Activated CD8-positive, alpha-beta memory T cell treated with anti-CD3 and anti-CD28 coated beads, Interleukin-2, amount 50 U/mL, for 48 hours (primary cell): Measurements from ENCODE around the gene PGA4.
"Not testable (repeated sequence)": the region's sequence is repeated elsewhere in the genome, so short reads cannot be mapped to it uniquely, and the experiment has no call there.

Experiments
- DNase-seq: peaks from one replicate; pipeline ENCODE4 v3.0.0-alpha.2; 2020

PGA4 gene

DNA sequence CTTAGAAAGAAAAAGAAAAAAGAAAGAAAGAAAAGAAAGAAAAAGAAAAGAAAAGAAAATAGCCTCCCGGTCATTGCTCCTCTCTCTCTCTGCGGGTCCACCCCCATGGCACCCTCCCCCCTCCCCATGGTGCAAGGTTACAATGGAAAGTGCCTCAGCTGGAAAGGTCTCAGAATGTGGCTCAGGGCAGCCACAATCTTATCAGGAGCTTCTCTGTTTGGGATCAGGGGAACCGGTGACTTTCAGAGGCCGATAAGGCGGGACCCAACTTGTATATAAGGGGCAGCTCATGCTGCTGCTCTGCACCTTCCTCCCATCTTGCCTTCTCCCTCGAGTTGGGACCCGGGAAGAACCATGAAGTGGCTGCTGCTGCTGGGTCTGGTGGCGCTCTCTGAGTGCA, at the start of gene PGA4:
TSS of gene PGA4 (plus strand) at position 301 of the 400 bp plus-strand sequence. CDS start at position 355, 54 bp downstream.
- DNase-seq, result not testable (repeated sequence)

DNA sequence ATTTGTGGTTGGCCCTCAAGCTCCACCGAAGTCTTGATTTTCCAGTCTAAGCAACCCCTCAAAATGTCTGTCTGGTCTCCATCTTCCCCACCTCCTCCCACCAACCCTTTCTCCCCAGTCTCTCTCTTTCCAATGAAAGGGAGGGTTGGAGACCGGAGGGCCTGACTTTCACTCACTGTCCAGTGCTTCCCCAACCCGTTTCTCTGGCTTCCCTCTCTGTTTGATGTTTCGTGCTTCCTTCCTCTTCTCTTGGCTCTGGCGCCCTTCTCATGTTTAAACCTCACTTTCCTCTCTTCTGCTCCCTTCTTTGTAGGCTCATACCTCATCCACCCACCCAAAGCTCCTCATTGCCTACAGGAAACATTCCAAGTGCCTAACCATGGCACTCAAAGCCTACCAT, 49.8 kb upstream of the PGA4 start:
- DNase-seq, result no peak

DNA sequence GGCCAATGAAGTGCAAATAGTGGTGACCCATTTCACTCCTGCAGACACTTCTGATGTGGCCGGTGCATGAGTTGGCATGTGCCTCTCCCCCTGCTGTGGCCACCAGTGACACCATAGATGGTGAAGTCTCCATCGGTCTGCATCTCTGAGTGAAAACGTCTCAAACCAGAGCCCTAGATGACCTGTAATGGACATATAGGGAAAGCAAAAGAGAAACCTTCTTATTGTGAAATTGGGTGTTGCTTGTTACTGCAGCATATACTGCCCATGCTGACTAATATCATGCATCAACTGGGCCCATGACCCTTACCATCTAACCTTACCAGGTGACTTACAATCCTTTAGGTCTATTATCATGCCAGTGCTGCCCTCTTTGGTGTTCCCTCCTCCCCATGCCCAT, 49.3 kb upstream of the PGA4 start:
- no peak for DNase-seq

DNA sequence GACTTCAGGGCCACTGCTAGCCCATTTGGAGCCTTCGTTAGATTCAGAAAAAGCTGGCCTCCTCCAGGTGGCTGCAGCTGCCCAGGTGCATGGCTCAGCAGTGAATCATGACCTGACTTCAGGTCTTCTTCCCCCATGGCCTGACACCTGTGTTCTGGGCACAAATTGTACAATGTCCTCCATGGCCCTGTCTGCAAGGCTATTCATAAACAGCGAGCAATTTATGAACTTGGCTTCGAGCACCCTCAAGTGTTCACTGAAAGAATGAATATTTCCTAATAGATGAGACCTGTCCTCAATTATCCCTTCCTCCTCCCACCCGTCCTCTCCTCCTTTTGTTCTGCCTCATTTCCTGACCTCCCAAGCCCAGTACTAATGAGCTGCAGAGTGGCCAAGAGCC, 48.7 kb upstream of the PGA4 start:
- no peak for DNase-seq

DNA sequence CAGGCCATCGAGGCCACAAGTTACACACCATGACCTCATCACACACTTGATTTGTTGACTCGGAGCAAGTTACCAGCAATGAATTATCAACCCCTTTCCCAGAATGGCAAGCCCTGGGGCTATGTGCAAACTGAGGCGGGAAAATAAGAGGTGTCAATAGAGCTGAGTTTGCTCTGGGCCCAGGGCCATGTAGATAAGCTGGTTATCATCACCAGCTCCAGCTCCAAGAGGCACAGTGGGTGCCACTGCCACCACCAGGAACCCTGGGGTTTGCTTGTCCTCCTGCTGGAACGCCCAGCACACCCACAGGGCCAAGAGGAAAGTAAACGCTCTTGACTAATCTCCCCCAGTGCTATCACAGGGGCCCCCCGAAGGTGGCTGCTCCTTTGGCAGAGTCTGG, 47.9 kb upstream of the PGA4 start:
- DNase-seq, result no peak

DNA sequence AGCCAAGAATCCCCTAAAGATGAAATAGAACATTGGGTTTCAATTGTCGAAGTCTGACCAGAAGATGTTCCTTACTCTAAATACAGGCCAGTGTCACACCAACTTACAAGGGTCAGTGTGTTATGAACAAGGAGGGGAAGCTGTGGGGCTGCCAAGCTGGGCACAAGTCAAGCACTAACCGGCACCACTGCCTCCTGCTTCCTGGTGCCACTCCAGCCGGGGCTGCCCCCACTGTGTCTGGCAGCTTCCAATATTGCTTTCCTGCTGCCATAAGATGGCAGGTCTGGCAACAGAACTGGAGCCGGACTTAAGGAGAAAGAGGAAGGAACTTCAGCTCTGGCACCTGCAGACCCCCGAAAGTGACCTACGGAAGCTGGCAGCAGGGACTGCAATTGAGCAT, 47.2 kb upstream of the PGA4 start:
- no peak for DNase-seq

DNA sequence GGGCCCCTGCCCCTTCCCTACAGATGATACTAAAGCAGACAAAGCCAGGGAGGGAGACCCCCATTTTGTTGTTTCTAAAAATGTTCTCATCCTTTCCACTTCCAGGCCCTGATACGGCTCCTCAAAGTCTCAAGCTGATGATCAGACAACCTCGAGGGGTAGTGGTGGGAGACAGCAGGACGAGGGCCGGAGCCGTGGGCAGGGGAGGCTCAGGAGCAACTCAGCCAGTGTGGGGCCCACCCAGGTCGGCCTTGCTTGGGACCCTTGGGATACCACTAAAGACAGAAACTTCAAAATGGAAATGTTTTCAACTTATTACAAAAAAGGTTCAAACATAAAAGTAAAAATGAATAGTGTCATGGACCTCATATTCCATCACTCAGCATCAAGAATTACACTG, 45.7 kb upstream of the PGA4 start:
- DNase-seq, result no peak

DNA sequence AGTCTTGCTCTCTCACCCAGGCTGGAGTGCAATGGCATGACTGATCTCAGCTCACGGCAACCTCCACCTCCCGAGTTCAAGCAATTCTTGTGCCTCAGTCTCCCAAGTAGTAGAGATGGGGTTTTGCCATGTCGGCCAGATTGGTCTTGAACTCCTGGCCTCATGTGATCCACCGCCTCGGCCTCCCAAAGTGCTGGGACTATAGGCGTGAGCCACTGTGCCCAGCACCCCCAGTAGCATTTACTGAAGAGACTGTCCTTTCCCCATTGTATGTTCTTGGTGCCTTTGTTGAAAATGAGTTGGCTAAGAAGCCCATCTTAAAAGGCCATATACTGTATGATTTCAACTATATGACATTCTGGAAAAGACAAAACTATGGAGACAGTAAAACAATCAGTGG, 41.9 kb upstream of the PGA4 start:
- DNase-seq, result not testable (repeated sequence)

DNA sequence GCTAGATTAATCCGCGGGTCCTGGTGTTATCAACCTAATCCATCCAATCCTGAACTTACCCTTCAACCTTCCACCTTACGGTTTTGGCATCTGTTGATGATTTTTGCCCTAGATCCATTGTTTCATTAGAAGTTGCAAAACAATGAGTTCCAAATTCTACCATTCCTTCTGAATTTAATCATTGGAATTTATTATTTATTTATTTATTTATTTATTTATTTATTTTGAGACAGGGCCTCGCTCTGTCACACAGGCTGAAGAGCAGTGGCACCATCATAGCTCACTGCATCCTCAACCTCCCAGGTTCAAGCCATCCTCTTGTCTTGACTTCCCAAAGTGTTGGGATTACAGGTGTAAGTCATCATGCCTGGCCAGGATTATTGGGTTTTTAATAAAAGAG, 40.7 kb upstream of the PGA4 start:
- DNase-seq, result no peak

DNA sequence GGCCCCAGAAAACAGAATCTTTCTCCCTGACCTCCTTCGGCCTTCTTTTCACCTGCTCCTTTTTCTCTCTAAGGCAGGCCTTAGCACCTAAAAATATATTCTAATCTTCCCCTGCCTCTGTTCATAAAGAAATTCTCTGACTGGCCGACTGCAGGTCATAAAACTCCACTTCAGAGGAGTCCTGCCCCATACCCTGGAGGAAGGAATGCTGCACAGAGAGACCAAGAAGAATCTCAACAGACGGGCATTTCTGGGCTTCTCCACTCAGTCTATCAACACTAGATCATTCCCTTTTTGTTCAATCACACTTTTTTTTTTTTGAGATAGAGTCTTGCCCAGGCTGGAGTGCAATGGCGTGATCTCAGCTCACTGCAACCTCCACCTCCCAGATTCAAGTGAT, 38.5 kb upstream of the PGA4 start:
- DNase-seq, result no peak

DNA sequence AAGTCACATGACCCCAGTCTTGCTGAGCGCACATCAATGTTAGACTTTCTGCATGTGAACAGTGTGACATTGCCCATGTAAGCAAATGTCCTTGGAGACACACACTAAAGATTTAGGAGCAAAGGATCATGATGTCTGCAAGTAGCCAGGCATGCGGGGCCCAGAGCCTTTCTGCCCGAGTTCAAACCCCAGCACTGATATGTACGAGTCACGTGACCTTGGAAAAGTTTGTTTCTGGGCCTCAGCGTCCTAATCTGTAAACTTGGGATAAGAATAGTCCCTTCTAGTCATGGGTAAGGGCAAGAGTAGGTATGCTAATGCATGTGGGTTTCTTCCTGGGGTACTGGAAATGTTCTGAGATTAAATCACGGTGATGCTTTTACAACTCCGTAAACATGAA, 35.6 kb upstream of the PGA4 start:
- DNase-seq, result no peak

DNA sequence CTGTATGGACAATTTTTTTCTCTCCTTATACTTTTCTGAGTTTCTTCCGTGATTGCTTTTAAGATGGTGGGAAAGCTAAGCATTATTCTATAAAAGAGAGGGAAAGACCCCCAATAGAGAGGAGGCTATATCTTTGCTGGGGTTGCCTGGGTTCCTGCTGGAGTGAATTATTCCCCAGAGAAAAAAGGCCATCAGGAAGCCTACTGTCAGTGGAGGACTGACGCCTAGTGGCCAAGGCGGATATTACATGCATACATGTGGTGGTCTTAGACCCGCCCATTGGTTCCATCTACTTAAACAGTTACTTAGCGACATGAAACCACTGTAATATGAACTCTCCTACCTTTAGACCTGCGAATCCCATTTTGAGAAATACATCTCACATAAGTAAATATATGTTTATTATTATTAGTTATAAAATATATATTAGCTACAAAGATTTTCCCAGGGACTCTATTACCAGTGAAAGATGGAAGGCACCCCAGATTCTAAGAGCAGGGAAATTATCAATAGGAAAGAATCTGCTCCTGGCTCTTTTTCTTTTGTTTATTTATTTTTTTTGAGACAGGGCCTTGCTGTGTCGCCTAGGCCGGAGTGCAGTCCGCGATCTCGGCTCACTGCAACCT, 34.5 kb upstream of the PGA4 start:
- peak; percentile 91 for DNase-seq

DNA sequence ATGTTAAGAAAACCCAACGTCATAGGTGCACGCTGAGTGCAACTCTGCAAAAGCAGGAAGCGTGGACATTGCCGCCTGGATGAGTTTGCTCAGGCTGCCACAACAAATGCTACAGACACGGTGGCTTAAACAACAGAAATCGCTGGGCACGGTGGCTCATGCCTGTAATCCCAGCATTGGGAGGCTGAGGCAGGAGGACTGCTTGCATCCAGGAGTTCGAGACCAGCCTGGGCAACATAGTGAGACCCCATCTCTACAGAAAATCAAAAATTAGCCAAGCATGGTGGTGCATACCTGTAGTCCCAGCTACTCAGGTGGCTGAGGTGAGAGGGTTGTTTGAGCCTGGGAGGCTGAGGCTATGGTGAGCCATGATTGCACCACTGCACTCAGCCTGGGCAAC, 32.2 kb upstream of the PGA4 start:
- DNase-seq, result no peak

DNA sequence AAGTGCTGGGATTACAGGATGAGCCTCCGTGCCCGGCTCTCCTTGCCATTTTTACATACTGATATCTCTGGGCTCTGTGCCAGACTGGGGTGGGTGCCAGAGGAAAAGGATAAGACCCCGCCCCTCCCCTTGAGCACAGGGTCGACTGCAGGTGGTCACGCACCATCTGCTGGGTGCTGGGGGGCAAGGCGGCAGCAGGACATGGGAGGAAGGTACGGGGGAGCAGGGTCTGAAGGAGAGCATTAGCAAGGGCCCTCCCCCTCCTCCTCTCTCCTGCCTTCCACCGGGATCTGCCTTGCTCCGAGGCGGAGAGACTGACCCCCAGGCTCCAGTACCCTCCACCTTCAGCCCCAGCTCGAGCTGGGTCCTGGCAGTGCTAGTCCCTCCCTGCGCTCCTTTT, 28.6 kb upstream of the PGA4 start:
- no peak for DNase-seq

DNA sequence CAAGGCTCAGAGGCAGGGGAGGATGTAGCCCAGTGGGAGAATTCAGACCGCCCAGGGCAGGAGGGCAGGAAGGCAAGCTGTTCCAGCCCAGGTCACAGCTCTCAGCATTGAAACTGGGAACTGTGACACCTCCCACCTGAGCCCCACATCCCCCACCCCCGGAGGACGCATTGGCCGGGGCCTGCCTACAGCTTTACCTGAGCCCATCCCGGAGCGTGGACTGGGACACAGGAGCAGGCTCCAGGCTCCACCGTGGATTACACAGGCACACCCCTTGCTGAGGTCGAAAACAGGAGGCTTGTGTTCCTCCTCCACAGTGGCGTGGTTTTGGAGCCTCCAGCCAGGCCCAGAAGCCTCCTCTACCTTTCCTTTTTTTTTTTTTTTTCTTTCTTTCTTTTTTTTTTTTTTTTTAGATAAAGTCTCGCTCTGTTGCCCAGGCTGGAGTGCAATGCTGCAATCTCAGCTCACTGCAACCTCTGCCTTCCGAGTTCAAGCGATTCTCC, 27.9 kb upstream of the PGA4 start:
- no peak for DNase-seq

DNA sequence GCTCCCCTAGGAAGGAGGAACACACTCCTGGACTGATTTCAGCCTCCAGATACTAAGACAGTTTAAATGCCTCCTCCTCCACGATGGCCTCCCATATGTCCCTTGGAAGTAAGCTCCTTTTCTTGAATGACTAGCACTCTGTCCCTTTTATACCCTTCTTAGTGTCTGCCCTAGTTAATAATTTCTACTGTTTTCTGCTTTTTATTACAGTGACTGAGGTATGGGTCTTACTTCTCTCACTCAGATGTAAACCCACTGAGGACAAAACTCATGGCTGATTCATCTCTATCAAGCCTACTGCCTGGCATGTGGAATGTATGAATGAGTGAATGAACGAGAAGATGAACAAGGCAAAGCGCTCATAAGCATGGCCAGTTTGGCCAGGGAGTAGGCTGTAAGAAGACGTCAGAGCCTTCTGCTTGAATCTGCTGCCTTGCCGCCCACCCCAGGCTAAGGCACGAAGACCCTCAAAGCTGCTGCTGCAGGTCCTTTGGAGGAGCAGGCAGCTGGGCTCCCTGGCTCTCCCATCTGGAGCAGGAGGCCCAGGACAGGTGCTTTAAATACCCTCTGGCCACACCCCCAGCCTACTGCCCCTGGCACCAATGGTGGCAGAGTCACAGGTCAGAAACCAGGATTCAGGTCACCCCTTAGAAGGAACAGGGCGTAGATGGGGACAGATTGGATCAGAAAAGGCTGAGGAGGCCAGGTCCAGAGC, 27.0 kb upstream of the PGA4 start:
- DNase-seq, result no peak

DNA sequence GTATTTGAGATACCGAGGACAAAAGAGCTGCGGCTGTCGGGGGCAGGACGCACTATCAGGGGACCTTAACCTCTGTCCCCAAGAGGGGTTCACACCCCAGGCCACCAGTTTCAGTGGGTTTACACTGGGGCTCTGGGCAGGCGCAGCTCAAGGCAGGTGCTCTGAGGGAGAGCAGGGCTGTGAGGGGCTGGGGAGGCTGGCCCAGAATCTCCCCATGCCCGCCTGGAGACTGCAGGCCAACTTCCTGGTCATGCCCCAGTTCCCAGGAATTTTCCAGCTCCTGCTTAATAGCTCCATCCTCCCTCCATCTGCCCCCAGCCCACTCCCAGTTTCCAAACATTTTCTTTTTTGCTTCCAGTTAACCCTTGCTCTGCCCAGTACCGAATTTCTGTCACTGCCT, 26.4 kb upstream of the PGA4 start:
- DNase-seq, result no peak

DNA sequence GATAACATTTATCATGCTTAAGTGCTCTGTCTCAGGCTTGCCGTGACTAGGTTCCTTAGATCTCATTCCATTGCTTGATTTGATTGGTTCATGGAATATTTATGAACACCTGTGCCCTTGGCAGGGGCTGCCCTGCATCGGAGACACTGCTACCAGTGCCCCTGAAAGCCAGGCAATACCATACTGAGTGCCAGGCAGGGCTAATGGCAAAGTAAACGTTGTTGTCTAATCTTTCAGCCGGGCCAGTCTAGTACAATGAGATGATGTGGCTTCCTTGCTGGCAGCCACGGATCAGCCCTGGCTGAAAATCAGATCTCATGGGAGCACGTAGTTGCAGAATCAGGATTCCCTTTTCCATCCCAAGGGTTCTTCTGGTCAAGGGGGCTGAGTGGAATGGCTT, 23.8 kb upstream of the PGA4 start:
- no peak for DNase-seq

DNA sequence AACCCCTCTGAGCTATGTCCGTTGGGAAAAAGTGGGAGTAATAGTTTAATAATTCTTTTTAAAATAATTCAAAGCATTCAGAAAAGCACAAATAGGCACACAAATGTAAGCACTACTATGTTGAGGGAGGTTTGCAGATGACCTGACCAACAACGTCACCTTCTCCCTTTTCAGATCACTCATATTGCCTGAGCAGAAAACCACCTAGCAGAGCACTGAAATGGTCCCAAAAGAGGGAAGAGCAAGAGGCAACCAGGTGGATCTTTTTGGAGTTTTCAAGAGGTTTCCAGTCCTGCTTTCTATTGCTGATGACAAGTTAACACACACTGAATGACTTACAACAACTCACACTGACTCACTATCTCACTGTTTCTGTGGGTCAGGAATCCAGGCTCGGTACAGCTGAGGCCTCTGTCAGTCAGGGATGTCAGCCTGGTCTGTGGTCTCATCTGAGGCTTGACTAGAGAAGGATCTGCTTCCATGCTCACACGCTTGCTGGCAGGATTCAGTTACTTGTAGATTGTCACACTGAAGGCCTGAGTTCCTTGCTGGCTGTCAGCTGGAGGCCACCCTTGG, 23.1 kb upstream of the PGA4 start:
- no peak for DNase-seq

DNA sequence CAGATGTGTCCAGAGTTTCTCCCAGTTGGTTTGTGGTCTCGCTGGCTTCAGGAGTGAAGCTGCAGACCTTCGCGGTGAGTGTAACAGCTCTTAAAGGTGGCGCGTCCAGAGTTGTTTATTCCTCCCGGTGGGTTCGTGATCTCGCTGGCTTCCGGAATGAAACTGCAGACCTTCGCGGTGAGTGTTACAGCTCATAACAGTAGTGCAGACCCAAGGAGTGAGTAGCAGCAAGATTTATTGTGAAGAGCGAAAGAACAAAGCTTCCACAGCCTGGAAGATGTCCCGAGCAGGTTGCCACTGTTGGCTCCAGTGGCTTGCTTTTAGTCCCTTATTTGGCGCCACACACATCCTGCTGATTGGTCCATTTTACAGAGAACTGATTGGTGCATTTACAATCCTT, 20.7 kb upstream of the PGA4 start:
- DNase-seq, result no peak

DNA sequence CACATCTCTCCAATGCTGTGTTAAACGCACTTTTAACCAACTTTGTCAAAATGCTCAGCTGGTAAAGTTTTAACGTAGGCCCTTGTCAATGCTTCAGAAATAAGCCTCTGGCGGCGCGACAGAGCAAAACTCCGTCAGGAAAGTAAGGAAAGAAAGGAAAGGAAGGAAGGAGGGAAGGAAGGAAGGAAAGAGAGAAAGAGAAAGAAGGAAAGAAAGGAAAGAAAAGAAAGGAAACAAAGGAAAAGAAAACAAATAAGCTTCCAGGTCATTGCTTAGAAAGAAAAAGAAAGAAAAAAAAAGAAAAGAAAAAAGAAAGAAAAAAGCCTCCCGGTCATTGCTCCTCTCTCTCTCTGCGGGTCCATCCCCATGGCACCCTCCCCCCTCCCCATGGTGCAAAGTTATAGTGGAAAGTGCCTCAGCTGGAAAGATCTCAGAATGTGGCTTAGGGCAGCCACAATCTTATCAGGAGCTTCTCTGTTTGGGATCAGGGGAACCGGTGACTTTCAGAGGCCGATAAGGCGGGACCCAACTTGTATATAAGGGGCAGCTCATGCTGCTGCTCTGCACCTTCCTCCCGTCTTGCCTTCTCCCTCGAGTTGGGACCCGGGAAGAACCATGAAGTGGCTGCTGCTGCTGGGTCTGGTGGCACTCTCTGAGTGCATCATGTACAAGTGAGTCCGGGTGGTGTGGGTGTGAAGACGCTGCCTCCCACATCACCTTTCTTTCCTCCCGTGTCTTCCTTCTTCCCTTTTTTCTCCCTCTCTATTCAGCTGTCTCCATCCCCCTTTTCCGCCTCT, 19.0 kb upstream of the PGA4 start, which contains the start of gene PGA3:
TSS of gene PGA3 (plus strand) at position 566 of the 797 bp plus-strand sequence. CDS start at position 616, 50 bp downstream.
- DNase-seq, result not testable (repeated sequence)

DNA sequence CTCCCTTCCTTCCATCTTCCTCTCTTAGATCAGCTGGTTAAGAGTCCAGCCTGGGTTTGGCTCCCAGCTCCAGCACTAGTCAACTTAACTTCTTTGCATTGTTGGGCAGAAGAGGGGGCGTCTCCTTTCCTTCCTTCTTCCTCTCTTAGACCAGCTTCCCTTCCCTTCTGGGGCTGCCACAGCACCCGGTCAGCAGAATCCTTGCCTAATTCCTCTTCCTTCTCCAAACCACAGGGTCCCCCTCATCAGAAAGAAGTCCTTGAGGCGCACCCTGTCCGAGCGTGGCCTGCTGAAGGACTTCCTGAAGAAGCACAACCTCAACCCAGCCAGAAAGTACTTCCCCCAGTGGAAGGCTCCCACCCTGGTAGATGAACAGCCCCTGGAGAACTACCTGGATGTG, 18.3 kb upstream of the PGA4 start:
- not testable (repeated sequence) for DNase-seq

DNA sequence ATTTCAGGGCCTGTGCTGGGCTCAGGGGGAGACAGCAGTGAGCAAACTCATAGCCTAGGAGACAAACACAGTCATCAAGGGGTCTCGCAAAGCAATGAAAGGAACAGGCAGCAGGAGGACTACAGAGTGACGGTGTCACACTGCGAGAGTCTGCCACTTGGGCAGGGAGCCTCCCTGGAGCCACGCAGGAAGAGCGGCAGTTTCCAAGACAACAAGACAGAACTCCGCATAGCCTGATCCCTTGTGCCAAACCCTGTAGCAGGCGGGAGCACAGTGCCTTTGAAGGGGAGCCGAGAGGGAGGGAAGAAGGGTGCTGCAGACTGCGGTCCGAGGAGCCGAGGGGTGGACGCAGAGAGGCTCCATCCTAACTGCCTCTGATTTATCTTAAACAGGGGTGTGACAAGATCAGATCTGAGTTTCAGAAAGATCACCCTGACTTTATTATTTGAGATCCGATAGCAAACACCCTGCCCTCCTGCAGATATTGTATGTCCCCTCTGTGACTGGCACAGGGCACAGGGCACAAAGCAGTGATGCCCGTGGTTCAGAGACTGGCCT, 17.6 kb upstream of the PGA4 start:
- not testable (repeated sequence) for DNase-seq
